SK-N-DZ (cell line): ENCODE measurements around the gene ADCK1.
A peak's percentile ranks its signal among the peaks of the same experiment; 100 is the strongest.
"Not testable (repeated sequence)": the region's sequence is repeated elsewhere in the genome, so short reads cannot be mapped to it uniquely, and the experiment has no call there.

ENCODE experiments used
- DNase-seq: peaks from one replicate; pipeline ENCODE4 v3.0.0-alpha.2; 2015; ENCODE audit warnings: low spot score

Gene ADCK1

DNA sequence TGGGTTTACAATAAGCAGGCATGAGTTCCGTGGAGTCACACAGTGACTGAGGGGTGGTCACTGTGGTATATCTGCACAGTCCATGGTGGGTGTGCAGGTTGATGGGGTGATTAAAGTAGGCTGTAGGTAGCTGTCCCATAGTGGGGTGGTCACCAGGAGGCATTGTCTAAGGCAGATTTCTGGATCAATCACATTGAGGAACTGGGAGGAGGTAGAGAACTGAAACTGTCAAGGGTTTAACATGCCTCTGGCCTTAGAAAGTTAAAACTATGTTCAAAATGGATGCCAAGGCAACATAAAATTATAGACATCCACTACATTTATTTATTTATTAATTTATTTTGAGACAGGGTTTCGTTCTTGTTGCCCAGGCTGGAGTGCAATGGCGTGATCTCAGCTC, 8.3 kb downstream of the ADCK1 start:
- no peak for DNase-seq

DNA sequence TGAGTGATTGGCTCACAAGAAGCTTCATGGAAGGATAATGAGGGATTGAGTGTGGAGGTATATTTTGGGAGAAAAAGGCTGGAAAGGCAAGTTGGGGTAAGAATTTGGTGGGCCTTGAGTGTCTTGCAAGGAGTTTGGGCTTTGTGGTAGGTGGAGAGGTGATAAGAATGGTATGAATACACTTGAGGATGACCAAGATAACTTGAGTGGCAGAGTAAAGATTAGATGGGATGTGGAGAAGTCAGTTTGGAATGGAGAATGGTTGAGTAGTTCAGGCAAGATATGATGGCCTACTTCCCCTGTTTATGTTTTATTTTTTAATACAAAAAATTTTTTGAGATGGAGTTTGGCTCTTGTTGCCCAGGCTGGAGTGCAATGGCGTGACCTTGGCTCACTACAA, 9.1 kb downstream of the ADCK1 start:
- no peak for DNase-seq

DNA sequence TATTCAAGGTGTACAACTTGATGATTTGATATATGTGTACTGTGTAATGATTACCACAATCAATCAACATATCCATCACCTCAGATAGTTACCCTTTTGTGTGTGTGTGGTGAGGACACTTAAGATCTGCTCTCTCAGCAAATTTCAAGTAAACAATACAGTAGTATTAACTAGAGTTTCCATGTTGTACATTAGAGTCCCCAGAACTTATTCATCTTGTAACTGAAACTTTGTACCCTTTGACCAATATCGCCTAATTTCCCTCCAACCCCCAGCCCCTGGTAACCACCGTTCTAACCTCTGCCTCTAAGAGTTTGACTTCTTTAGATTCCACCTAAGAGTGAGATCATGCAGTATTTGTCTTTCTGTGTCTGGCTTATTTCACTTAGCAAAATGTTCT, 12.1 kb downstream of the ADCK1 start:
- DNase-seq: no peak

DNA sequence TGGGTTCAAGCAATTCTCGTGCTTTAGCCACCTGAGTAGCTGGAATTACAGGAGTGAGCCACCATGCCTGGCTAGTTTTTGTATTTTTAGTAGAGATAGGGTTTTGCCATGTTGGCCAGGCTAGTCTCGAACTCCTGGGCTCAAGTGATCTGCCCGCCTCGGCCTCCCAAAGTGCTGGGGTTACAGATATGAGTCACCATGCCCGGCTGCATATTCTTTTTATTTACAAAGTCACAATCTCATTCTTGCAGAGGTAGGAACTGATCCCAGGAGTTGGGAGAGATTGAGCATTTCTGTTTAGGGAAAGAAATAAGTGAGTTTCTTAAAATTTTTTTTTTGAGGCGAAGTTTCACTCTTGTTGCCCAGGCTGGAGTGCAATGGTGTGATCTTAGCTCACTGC, 12.8 kb downstream of the ADCK1 start:
- not testable (repeated sequence) for DNase-seq

DNA sequence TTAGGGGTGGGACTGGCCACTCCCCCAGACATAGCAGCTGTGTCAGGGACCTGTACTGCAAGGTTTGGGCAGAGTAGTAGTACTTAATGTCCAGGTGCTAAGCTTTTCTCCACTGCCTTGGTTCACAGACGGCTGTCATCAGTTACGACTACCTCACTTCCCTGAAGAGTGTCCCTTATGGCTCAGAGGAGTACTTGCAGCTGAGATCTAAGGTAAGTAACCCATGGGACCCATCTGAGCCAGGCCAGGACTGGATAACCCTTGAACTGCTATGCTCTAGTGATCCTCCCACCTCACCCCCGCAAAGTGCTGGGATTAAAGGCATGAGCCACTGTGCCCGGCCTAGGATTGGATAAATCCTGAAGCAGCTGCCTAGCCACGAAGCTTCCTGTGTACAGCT, 22.4 kb downstream of the ADCK1 start:
- DNase-seq: no peak

DNA sequence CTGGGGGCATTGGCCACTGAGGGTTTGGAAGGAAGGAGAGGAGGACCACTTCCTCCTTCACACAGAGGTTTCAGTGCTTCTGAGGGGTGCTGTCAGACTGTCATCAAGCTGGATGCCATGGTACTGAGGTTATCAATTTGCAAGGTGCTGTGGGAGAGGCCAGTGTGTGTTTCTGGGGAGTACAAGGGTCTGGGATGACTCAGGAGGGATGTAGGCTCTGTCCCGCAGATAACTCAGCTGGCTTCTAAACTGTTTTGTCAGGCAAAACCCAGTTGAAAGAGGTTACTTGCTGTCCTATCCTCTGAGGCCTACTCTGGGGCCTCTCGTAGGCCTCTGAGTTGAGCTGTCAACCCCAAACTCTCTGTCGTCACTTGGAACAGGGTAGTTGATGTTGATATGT, 22.8 kb downstream of the ADCK1 start:
- no peak for DNase-seq

DNA sequence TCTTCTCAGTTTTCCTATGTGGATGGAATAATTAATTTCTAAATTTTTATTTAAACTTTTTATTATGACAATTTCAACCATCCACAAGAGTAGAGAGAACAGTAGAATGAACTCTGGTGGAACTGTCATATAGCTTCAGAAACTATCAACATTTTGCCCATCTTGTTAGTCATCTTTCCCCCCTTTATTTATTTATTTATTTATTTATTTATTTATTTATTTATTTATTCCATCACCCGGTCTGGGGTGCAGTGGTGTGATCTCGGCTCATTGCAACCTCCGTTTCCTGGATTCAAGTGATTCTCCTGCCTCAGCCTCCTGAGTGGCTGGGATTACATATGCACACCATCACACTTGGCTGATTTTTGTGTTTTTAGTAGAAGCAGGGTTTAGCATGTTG, 23.5 kb downstream of the ADCK1 start:
- DNase-seq: no peak

DNA sequence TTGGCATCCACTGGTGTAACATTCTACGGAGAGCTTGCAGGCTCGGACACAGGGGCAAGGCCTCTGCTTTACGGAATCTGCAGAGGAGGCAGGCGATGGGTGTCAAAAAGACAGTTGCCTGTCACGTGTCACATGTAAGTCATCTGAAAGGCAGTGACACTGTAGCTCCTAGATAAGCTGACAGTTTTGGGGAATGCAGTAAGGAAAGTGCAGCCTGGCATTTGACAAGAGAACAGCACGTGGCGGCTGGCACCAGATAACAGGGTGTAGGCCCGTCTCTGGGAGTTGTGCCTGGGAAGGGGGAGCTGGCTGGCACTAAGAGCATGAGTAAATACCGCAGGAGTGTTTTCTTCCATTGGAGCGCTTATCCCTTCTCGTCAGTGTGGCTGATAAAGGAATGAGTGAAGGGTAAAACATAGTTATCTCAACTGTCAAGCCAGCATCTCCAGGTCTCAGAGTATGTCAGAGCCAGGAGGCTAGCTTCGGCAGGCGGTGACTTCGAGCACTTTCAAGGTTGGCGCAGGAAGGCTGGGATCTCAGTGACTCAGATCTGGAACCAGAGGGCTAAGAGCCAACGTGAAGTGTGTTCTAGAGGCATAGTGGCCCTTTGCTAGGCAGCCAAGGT, 26.1 kb downstream of the ADCK1 start:
- DNase-seq: no peak

DNA sequence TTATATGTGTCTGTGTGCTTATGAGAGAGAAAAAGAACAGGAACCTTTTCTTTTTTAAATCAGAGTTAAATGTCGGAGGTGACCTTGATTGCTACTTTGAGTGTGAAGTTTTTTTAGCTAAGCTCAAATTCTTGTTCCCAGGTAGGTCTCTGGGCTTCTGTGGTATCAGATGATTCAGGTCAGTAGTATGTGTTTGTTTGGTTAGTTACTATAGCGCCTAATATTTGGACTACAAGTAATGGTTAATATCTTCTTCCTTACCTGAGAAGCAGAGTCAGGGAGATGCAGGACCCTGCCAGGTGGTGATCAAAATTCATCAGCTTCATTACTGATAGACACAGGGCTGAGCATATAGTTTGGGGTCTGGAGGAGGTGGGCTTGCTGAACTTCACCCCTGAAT, 30.8 kb downstream of the ADCK1 start:
- no peak for DNase-seq

DNA sequence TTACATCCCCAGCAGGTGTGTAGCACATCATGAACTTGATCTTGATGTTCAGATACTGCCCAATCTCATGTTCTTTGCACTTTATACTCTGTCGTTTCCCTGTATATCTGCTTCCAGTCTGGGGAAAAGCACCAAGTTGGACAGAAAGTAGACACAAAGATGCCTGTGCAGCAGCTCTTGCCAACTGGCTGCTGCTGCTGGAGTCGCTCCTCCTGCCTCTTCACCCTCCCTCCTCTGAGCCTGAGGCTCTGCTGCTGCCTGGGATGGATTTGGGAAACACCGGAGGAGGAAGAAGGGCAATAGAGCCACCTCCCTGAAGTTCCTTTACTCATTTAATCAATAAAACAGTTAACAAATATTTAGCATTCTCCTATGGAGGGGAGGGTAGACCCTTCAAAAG, 32.4 kb downstream of the ADCK1 start:
- no peak for DNase-seq

DNA sequence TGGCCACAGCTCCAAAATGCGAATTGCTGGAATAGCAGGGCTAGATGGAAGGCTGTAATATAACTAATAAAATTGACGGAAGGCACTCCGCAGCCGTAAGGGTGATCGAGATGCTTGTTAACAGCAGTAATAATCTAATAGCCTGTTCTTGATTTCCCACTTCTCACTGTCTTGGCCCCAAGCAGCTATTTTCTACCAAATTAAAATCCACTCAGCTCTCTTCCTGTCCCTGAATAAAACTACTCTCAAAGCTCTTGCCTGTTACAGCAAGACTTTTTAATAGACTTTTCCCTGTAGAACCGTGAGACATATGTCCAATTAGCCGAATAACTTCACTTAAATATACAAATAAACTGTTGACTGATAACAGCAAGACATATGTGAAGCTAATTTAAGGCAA, 38.0 kb downstream of the ADCK1 start:
- no peak for DNase-seq

DNA sequence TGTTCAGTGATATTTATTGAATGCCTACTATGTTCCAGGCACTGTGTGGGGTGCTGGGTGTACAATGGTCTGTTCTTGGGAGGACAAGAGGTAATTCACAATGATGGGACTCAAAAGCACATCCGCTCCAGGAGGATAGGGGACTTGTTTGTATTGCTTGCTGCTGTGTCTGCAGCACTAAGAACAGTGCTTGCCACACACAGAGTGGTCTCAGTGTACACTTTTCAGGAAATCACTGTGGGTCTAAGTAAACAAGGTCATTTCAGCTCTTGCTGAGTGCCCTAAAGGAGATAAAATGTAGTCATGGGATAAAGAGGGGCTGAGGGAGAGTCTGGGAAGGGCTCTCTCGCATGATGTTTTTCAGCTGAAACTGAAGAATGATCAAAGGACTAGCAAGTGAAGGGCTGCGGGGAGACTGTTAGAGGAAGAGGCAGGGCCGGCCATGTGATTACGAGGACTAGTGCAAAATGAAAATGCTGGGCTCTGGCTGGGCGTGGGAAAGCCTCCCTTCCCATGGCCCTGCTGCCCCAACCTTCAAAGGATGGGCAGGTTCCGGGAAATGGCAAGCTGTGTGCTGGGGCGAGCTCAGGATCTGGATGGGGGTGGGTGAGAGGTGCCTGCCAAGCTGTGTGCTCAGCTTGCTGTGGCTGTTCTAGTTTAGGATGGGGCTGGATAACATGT, 39.1 kb downstream of the ADCK1 start:
- DNase-seq: no peak

DNA sequence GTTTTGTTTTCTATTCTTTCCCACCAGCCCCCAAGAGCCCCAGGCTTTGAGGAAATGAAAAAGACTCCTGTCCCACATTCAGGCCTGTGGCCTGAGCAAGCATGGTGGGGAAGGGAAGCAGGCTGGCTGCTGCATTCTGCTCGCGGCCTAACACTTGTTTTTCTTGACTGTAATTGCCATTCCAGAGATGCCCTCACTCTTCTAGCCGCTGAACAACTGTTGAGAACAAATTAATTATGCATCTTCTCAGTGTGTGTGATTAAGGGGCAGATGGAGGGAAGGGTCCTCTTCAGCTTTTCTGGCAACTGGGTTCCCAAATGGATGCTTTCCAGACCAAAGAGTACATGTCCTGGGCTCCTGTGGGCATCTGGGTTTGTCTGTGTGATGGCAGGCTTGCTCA, 43.3 kb downstream of the ADCK1 start:
- no peak for DNase-seq

DNA sequence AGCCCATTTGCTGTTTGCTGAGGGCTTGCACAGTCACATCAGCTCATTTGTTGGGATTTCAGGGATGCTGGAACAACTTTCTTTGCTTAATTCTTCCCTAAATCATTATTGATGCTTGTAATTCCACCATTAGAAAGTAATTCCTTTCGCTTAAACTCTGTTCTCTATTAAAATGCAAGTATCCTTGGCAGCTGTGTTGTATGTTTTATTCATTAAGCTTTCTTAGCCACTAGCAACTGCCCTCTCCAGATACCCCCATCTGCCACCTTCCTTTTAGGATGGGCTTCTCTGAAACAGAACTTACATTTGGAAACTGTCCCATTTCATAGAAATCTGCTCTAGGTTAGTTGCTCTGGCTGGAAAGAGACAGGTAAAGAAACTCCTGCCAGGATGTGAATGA, 43.7 kb downstream of the ADCK1 start:
- DNase-seq: no peak

DNA sequence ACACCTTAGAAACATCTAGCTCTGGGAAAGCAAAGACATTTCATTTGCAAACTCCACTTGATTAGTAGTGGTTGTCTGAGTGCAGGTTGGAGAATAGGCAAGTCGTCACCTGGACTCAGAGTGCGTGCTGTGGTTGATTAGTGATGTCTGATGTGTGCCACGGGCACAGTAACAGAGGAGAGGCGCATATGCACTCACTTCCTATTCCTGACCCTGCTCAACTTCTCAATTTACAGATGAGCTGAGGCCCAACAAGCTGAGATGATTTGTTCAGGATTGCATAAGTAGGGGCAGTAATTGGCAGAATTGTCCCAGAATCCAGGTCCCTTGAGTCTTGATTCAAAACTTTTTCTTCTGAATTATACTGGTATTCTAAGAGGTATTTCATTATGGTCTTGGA, 44.9 kb downstream of the ADCK1 start:
- no peak for DNase-seq

DNA sequence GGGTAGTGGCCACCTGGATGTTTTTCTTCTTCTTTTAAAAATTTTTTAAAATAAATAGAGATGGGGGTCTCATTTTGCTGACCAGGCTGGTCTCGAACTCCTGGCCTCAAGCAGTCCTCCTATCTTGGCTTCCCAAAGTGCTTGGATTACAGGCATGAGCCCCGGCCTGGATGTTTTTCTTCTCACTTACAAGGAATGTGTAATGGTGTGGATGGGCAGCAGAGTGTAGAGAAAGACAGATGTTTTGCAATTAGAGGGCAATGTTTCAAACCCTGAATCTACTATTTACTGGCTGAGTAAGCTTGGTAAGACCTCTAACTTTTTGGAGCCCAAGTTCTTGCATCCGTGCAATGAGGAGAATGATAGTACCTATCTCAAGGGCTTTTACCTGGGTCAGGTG, 48.1 kb downstream of the ADCK1 start:
- no peak for DNase-seq

DNA sequence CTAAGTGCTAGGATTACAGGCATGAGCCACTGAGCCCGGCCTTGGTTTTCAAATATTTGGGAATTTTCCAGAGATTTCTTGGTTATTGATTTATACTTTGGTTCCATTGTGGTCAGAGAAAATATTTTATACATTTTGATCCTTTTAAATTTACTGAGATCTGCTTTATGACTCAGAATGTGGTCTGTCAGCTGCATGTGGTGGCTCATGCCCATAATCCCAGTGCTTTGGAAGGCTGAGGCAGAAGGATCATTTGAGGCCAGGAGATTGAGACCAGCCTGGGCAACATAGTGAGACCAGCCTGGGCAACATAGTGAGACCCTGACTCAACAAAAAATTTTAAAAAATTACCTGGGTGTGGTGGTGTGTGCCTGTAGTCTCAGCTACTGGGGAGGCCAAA, 49.8 kb downstream of the ADCK1 start:
- no peak for DNase-seq

DNA sequence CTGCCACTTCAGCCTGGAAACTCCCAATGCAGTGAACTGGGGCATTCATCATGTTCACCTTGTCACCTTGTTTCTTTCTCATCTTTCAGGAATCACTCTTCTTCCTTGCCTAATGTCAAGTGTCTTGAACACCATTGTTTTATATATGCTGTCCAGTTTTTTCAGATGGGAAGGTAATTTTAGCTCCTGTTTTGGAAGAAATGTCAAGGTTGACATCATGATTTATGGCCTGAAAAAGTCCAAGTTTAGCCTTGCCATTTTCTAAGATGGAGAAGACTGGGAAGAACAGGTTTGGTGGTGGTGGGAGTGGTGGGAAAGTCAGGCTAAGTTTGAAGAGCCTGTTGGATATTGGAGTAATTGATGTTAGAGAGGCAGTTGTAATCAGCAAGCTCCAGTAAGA, 54.0 kb downstream of the ADCK1 start:
- DNase-seq: no peak

DNA sequence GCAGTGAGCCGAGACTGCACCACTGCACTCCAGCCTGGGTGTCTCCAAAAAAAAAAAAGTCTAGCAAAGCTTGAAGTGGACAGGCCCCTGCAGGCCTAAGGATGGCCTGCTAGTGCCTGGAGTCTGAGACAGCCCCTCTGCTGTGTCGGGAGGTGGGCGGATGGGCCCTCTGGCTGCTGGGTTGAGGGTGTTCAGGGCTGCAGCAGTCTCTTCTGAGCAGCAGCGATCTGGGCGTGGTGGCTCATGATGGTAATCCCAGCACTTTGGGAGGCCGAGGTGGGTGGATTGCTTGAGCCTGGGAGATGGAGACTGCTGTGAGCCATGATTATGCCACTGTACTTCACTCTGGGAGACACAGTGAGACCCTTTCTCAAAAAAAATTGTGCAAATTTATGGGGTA, 57.0 kb downstream of the ADCK1 start:
- no peak for DNase-seq

DNA sequence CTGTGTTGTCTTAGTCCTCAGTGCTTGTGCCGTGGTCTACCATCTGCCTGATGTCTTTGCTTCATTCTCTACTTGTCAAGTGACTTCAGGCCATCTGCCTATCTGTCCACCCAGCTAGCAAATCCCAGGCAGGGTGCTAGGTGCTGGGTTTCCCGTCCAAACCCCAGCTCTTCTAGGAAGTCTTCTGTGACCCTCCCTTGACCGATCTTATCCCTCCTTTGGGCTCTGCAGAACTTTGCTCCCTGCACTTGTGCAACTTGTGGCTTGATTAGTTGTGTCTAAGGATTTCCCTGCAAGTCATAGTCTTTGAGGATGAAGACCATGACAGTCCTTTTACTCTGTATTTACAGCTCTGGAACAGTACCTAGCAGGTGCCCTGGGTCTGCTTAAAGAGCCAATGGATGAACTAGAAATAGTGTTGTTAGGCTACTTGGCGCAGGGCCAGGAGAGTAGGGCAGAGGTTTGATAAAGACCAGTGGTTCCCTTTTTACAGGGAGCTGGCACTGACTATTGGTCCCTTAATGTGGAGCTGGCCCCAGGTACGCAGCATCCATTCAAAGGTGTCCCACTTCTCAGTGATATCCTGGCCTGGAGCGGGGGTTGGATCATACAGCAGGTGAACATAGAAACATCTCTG, 60.1 kb downstream of the ADCK1 start:
- no peak for DNase-seq

DNA sequence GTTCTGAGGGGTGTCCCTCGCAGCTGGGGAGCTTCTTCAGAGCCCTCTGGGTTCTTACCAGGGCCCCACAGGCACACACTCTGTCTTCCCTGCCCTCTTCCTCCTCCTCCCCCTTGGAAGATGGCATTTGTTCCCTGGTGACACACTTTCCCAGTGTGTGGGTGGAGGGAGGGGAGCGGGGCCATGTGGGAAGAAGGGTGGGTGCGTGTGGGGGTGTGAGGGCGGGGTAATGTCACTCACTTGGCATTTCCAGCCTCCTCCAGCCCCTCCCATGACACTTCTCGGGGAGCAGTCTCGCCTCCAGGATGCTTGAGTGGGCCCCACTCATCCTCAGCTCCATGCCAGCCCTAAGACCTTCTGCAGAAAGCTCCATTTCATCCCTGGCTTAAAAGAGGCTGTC, 61.3 kb downstream of the ADCK1 start:
- no peak for DNase-seq

DNA sequence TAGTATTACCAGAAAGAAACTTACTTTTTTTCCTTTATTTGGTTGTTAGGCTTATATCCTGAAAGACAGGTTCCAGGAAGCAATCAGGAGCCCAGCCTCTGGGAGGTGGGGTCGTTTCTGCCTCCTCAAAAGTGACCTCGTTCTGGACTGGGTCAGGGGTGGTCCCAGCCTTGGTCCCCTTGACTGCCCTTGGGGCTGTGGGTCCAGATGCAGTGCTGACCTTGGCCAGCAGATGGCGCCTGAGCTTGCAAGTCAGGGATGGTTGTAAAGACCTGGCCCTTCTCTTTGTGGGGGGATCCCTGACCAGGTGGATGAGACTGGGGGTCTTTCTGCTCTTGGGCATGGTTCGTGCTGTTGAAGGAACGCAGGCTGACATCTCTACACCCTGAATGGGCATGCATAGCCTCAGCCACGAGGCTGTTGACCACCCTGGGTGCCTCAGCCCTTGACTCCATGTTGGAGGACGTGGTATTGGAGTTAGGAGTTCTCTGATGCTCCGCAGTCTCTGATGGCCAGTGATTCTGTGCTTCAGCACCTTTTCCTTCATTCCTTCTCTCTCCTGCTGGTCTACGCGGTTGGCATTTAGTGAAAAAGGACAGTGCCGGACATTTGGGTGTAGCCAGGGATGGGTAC, 62.4 kb downstream of the ADCK1 start:
- DNase-seq: peak; percentile 66

DNA sequence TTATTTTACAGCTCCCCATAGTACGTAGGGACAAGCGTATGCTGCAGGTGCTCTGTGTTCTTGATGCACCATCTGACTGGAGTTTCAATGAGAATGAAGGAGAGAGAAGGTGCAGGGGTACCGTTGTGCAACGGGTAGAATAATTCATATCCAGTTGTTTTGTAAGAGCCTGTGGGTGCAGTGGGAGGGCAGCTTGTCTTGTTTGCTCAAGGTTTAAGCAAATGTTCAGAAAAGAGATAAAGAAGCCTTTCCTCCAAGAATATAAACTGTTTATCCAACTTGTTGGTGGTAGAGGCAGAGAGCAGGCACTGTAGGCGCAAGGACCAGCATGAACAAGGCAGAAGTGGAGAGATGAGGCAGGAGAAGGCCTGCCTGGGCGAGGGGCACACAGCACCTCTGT, 64.2 kb downstream of the ADCK1 start:
- no peak for DNase-seq
